ENCODE results near the gene KLHL22.
"Not testable (repeated sequence)": the region's sequence is repeated elsewhere in the genome, so short reads cannot be mapped to it uniquely, and the experiment has no call there.

KLHL22 gene

DNA sequence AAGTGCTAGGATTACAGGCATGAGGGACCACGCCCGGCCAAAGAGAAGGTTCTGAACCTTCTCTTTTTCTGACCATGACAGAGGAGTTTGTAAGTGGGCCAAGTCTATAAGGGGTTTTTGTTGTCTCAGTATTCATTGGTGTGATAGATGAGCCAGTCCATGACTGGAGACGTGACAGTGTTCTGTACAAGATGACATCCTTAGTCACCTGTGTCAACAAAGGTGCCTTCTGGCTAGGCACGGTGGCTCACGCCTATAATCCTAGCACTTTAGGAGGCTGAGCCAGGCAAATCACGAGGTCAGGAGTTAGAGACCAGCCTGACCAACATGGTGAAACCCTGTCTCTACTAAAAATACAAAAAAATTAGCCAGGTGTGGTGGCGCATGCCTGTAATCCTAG, 4.2 kb upstream of the KLHL22 start:
- no peak for DNase-seq

DNA sequence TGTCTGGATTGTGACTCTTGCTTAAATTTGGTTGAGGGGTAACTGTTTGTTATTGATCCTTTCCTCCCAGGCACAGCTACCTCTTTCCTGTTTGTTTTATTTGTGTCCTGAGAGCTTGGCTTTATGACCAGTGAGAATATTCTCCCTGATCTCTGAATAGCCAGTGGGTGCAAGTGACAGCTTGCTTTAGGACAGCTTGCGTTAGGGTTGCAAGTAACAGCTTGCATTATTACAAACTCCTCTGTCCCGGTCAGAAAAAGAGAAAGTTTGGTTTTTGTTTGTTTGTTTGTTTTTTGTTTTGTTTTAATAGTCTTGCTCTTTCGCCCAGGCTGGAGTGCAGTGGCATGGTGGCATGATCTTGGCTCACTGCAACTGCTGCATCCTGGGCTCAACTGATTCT, 3.3 kb upstream of the KLHL22 start:
- no peak for DNase-seq

GRCh38 chr22:20497426-20497825, 1.8 kb upstream of the KLHL22 start:
- DNase-seq, result no peak

DNA sequence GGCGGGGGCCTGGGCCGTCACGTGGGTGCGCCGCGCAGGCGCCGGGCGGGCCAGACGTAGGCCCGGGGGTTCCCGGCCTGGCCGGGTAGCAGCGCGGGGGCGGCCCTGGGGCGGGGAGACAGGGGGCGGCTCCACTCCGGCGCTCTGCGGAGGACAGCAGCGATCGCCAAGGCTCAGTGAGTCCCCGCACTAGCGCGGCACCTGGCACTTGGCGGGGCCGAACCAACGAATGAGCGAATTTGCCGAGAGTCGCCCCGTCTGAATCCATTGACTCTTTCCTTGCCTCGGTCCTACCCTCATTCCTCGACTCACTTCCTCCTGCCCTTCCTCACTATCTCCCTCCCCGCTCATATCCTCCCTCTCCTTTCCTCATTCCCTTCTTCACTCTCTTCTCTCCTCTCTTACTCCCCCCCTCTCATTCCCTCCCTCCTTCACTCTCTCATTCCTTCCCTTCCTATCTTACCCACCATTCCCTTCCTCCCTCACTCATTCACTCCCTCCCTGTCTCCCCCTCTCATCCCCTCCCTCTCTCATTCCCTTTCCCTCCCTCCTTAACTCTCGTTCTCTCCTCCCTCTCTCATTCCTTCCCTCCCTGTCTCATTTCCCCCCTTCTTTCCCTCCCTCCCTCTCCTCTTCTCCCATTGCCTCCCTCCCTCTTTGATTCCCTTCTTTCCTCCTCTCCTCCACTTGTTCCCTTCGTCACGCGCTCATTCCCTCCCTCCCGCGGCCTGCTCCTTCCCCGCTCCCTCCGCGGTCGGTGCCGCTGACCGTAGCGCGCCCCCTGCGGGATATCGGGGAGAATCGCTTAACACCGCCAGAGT, 476 bp upstream of the KLHL22 start:
- peak; percentile 81 to 91 for DNase-seq

DNA sequence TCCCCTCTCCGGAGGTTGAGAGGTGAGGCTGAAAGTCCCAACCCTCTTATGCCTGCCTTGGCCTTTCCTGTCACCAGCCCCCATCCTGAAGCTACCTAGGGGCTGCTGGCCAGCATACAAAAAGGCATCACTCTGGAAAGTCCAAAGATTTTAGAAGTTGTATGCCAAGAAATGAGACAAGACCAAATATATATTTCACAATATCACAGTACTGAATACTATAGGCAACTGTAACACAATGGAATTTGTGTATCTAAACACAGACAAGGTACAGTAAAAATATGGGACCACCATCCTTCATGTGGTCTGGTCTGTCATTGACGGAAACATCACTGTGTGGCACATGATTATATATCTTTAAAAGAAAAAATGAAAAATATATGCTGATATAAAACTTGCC, 4.2 kb downstream of the KLHL22 start:
- DNase-seq, result no peak

- no peak for DNase-seq
Measured at GRCh38 chr22:20490941-20491307, 4.7 kb downstream of the KLHL22 start.

DNA sequence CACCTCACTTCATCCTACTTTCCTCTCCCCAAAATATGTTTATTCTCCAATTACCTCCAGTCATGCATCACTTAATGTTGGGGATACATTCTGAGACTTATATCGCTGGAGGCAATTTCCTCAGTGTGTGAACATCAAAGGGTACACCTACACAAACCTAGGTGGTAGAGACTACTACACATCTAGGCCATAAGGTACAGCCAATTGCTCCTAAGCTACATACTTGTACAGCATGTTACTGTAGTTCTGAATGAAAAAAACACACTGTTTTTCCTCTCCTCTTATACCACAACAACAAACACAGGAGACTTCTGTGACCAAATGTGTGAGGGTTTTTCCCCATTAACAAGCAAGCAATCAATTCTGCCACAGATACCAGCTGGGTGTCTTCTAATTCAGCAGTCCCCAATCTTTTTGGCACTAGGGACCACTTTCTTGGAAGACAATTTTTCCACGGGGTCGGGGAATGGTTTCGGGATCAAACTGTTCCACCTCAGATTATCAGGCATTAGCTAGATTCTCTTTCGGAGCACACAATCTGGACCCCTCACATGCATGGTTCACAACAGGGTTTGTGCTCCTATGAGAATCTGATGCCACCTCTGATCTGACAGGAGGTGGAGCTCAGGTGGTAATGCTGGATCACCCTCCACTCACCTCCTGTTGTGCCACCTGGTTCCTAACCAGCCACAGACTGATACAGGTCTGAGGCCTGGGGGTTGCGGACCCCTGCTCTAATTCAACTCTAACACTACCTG, 5.2 kb downstream of the KLHL22 start:
- DNase-seq, result no peak

DNA sequence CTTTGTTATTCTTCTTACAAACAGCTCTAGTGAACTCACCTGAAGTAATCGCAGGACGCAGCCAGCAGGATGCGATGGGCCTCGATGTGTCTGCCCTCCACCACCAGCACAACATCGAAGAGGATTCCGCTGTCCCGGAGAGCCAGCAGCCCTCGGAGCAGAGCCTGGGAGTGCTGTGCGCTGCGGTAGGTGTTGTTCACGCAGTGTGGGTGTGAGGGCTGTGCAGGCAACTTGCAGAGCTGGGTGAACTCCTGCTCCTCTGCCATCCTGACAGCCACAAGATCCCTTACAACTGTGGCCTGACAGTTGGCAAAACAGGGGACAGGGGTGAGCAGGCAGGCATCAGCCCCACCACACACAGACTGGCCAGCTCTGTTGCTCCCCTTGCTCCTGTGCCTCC, 6.6 kb downstream of the KLHL22 start:
- no peak for DNase-seq

DNA sequence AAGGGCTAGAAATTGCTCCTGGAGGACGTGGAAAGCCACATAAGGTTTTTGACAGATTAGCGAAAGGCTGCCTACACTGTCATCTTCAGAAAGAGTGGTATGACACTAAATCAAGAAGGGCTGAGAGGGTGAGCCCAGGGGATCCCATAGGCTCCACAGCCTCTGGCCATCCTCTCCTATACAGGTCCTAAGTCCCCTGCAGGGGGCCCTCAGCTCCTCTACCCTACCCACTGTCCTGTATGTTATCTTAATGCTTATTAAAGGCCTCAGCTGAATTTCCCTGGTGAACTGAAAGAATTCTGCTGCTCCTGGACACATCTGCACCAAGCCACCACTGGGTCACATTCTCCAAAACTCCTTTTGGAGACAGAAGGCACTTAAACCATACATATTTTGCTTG, 7.9 kb downstream of the KLHL22 start:
- no peak for DNase-seq

GRCh38 chr22:20486229-20486628, 9.4 kb downstream of the KLHL22 start:
- no peak for DNase-seq

DNA sequence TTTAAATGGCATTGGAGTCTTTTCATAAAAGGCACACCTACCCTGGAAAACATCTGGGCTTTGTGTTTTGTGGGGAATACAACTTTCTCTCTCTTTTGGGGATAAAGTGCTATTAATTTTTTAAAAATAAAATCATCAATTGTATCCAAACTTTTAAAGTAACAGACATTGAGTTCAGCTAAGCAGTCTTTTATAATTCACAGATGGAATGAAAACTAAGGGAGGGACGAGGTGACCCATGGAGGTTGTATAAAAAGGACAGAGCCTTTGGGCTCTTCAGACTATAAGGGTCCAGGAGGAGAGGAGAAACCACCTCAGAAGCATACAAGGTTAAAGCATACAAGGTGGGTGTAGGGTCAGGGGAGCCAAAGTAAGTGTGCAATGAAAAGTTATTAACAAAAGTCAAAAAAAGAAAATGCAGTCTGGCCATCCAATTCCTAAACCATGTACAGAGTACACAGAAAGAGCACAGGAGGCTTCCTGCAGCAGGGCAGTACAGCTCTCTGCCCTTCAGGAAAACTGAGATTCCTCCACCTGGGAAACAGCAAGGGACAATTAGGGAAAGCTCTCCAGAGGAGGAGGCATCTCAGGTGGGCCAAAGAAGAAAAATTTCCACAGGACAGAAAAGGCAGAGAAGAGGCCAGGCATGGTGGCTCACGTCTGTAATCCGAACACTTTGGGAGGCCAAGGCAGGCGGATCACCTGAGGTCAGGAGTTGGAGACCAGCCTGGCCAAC, 10.5 kb downstream of the KLHL22 start:
- no peak for DNase-seq

GRCh38 chr22:20483771-20484170, 11.8 kb downstream of the KLHL22 start:
- no peak for DNase-seq

DNA sequence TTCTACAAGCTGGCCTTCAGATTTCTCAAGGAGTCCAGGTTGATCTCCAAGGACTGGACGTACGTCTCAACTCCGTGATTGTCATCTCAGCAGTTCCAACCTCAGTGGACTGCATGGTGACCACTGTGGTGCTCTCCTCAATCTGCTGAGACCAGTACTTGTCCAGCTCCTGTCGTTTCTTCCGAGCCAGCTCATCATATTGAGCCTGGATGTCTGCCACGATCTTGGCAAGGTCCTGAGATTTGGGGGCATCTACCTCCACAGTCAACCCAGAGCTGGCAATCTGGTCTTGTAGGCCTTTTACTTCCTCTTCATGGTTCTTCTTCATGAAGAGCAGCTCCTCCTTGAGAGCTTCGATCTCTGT, 12.5 kb downstream of the KLHL22 start:
- not testable (repeated sequence) for DNase-seq

DNA sequence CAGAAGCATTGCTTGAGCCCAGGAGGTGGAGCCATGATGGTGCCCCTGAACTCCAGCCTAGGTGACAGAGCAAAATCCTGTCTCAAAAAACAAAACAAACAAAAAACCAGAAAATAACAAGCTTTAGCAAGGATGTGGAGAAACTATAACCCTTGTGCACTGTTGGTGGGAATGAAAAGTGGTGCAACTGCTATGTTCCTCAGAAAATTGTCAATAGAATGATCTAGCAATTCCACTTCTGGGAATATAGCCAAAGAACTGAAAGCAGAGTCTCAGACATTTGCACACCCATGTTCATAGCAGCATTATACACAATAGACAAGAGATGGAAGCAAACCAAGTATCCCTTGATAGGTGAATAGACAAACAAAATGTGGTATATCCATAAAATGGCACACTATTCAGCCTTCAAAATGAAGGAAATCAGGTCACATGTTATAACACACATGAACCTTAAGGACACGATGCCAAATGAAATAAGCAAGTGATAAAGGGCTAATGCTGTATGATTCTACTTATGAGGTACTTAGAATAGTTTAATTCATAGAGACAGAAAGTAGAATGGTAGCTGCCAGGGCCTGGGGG, 15.9 kb downstream of the KLHL22 start:
- no peak for DNase-seq

- DNase-seq, result not testable (repeated sequence)
Measured at GRCh38 chr22:20478059-20478458, 17.5 kb downstream of the KLHL22 start.

- DNase-seq, result not testable (repeated sequence)
Measured at GRCh38 chr22:20475569-20475968, 20.0 kb downstream of the KLHL22 start.

GRCh38 chr22:20475115-20475436, 20.5 kb downstream of the KLHL22 start:
- no peak for DNase-seq

DNA sequence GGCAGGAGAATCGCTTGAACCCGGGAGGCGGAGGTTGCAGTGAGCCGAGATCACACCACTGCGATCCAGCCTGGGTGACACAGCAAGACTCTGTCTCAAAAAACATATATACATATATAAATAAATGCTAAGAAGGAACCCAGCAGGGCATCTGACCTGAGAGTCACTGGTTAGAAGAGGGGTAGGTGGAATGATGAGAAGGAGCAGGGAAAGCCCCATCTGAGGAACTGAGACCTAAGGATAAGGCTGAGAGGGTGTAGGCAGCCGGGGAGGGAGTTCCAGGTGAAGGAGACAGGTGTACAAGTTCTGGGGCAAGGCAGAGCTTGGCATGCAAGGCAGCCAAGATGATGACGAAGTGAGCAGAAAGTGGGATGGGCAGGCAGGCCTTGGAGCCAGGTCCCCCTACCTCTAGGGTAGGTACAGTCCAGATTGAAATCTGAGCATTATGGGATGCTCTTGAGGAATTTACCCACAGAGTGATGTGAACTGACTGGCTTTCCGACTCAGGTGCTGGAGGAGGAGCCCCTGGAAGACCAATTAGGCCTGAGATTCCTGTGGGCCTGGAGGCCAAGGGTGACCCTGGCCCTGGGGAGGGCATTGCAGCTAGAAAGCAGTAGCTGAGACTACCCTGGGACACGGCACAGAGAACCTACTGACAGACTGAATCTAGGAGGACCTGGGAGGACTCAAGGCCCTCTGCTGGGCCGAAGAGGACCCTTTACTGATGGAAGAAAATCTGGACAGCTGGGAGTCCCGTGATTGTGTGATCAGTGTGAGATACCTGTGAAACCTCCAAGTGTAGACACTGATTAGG, 22.8 kb downstream of the KLHL22 start:
- no peak for DNase-seq

DNA sequence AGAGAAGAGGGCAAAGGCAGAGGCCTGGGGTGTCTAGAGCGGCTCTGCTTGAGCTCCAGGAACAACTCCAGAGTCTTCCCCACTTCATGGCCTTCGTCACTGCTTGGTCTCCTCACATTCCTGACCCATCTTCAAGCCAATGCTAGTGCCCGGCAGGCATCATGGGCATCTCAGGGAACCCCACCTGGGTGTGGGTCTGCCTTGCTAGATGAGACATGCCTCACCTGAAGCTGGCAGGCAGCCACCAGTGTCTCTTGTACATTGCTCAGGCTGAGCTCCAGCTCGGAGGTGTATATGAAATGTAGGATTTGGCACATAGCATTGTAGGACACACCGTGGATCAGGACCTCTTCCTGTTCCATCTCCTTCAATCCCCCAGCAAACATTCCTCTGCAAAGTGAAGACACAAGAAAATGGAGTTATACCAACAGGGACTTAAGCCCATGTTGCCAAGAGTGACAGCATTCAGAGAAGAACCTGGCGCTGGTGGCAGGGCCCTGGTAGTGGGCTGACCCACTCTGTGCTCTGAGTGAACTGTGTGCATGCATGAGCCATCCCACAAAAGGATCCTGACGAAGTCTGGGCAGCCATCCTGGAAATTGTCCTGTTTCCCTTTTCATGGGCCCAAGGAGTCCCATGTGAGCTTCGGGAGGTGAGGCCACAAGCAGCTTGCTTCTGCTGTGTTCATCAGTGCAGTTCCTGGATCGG, 24.3 kb downstream of the KLHL22 start:
- no peak for DNase-seq

GRCh38 chr22:20470525-20470924, 25.1 kb downstream of the KLHL22 start:
- not testable (repeated sequence) for DNase-seq

DNA sequence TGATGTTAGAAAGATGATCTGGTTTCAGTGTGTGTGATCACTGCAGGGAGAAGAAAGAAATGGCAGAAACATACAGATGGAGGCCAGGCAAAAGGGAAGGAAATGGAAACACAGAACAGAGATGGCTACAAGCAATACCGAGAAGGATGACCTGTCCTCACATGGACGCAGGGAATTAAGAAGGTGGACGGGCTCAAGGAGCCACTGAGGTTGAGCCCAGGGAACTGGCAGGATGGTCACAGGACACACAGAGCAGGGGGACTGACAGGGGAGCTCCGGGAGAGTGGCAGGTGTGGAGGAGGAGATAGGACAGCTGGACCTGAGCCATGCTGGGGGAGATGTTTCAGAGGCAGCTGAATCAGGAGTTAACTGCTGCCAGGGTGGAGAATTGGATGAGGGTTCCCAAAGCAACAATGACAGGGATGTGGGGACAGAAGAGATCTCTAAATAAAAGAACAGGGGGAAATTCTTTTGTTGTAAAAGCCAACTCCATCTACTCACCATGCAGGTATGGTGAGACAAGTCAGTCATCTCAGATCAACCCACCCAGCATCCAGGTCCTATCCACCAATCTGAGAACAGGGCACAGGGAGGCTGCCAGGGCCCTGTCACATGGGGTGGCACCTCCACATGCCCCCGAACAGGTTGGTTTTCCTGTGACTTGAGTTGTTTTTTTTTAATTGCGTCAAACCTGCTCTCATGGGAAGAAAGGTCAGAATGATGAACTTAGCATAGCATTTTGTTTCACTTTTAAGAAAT, 26.3 kb downstream of the KLHL22 start:
- no peak for DNase-seq
